ENCODE results near the gene RPS16.
"Not testable (repeated sequence)": the region's sequence is repeated elsewhere in the genome, so short reads cannot be mapped to it uniquely, and the experiment has no call there.

RPS16 gene

DNA sequence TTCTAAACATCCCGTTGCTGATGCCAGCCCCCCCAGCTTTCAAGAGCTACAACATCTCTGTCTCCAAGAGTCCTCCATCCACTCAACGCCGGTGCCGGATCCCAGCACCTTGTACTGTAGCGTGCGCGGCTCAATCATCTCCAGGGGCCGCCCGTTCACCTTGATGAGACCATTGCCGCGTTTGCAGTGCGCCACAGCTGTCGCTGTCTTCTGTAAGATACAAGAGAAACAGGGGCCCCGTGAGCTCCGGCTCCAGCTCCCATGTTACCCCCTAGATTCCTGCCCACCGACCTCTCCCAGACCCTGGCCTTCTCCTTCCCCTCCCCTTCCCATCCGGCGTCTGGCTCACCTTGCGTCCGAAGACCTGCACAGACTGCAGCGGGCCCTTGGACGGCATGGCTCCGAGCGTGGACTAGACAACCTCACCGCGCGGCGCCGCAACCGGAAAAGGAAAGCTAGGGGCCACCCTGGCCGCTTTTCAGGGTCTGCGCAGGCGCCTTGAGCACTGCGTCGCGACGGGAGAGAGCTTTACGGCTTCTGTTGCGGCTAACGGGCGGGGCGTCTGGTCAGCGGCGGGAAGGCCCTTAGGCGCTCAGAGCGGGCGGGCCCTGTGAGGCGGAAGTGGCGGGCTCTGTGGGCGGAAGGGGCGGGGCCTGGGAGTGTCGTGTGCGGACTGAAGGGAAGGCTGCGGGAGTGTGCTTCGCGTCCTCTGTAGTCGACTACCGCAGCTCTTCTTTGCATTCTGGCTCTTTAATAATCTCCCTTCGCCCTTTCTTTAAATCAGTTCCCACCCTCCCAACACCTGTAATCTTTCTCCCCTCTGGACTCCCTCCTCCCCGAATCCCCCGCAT is at the start of gene RPS16:
RPS16 (minus strand) TSS at position 451 of the 851 bp plus-strand sequence; CDS start at position 397, 54 bp downstream.
- peak; percentile 99 for DNase-seq

DNA sequence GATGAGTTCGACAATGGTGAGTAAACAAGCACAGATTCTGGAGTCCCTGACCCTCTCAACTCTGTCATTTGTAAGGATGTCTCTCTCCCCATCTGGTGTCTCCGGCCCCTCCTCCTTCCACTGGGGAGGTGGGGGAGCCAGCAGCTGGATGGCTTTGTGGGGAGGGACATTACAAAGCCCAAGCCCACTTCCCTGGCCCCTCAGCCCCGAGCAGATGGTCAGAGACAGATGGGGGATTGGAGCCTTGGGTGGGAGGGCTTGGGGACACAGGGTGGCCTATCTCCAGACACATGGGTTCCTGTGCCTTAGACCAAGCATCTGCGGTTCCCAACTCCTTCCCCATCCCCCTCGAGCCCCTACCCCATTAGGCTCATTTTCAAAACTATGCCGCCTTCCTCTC is 47.4 kb upstream of the RPS16 start:
- no peak for DNase-seq

DNA sequence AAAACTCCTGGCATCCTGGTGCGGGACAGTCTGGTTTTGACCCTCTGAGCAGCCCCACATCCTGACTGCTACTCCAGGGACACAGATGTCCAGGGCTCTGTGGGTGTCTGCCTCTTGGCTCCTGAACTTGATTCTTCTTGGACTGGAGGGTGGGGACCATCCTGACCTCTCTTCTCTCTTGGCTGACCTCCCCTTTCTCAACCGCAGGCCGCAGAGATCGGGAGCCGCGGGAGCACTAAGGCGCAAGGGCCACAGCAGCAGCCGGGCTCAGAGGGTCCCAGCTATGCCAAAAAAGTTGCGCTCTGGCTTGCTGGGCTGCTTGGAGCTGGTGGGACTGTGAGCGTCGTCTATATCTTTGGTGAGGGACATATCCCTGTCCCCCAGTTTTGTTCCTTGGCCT is 45.9 kb upstream of the RPS16 start:
- no peak for DNase-seq

DNA sequence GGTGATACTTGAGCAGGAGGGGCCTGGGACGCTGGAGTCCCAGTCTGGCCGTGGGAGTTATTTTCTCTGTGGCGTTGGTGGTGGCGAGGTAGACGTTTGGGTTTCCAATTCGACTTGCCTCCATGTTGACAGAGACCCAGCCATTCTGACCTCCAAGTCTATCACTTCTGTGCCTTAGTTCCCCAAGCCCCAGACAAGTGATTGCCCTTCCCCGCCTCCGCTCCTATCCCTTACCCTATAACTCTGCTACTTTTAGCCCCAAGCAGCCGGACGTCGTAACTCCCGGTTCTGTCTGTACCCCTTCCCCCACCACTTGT is 45.4 kb upstream of the RPS16 start:
- DNase-seq: no peak

DNA sequence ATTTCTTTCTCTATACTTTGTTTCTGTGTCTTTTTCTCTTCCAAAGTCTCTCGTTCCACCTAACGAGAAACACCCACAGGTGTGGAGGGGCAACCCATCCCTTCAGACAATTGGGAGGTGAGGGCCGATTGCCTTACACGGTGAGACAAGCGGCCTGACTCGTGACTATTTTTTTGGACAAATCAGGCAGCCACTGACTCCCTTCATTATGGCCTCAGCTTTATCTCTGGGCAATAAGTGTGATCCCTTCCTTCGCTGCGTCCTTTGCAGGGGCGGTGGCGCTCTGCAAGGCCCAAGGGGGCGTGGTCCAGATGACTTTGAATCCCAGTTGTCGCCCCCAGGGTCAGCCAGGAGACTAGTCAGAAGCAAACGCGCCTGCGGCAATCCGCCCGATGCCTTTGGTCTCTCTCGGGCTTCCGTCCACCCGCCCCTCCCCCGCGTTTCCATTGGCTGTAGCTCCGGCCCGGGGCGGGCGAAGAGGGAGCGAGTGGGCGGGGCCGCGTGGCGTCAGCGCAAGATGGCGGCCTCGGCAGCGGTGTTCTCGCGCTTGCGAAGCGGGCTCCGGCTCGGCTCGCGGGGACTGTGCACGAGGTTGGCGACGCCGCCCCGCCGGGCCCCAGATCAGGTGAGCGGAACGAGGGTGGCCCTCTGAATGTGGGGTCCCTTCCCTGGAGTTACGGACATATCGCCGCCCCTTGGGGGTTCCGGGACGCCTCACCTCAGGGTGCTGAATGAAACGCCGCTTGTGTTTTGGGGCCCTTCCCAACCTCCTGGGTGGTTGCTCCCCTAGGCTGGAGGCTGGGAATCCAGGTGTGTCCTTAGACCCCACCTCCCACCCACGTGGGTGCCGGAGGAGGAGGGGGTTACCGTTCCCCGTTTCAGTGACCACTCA is 44.8 kb upstream of the RPS16 start, which contains the start of gene TIMM50:
TIMM50 (plus strand) TSS at position 502 of the 892 bp plus-strand sequence; CDS start at position 518, 16 bp downstream.
- peak; percentile 91 for DNase-seq

DNA sequence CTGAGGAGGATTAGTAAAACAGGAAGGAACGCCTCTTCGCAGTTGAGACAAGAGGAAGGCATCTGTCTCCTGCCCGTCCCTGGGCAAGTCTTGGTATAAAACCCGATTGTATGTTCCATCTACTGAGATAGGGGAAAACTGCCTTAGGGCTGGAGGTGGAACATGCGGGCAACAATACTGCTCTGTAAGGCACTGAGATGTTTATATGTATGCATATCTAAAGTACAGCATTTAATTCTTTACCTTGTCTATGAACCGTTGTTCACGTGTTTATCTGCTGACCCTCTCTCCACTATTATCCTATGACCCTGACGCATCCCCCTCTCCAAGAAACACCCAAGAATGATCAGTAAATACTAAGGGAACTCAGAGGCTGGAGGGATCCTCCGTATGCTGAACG is 44.2 kb upstream of the RPS16 start:
- DNase-seq: no peak

DNA sequence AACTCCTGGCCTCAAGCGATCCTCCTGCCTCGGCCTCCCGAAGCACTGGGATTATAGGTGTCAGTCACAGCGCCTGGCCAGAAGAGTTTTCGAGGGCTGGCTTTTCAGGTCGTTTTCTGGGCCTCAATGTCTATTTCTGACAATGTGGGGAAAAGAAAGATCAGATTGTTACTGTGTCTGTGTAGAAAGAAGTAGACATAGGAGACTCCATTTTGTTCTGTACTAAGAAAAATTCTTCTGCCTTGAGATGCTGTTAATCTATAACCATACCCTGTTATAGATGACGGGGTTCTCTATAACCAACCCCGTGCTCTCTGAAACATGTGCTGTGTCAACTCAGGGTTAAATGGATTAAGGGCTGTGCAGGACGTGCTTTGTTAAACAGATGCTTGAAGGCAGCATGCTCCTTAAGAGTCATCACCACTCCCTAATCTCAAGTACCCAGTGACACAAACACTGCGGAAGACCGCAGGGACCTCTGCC is 43.6 kb upstream of the RPS16 start:
- DNase-seq: not testable (repeated sequence)

DNA sequence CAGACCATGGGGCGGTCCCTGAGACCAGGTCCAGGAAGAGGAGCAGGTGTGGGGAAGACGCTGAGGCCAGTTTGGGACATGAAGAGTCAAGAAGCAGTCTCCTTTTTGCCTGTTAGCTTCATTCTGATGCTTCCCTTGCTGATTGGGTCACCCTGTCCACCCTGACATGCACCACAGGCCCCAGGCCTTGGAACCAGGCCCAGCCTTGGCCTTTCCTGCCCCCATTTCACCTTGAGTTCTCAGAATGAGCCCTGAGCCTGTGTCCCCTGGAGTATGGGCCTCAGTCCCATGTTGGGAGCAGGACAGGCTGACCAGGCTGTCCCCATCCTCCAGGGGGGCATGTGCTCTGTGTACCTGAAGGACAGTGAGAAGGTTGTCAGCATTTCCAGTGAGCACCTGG is 40.0 kb upstream of the RPS16 start:
- DNase-seq: no peak

DNA sequence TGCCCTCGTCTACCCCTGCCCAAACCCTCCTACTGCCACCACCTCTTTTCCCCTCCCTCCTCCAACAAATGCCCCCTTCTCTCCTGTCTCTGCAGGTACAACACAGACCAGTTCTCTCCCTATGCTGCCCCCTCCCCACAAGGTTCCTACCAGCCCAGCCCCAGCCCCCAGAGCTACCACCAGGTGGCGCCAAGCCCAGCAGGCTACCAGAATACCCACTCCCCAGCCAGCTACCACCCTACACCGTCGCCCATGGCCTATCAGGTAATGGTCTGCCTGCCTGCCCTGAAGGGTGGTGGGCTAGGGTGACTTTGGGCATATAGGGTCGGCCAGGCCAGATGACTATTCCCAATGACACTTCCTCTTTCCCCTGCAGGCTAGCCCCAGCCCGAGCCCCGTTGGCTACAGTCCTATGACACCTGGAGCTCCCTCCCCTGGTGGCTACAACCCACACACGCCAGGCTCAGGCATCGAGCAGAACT is 38.4 kb upstream of the RPS16 start:
- no peak for DNase-seq

DNA sequence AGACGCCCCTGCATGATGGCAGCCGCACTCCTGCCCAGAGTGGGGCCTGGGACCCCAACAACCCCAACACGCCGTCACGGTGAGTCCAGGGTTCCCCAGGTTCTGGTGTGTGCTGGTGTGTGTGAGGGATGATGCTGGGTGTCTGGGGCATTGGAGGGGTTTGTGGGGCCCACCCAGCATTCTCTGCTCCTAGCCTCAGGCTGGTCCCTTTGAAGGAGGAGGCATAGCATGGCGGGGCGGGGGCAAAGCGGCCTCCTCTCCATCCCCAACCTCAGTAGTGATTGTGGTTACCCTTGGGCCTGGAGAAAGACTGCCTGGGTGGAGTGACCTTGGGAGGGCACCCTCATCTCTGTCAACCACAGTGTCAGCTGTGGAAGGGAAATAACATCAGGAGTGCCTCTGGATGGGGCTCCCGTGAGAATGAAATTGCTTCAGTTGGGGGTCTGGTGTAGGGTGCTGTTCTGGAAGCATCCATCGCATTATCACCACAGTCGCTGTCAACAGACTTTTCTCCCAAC is 37.8 kb upstream of the RPS16 start:
- no peak for DNase-seq

DNA sequence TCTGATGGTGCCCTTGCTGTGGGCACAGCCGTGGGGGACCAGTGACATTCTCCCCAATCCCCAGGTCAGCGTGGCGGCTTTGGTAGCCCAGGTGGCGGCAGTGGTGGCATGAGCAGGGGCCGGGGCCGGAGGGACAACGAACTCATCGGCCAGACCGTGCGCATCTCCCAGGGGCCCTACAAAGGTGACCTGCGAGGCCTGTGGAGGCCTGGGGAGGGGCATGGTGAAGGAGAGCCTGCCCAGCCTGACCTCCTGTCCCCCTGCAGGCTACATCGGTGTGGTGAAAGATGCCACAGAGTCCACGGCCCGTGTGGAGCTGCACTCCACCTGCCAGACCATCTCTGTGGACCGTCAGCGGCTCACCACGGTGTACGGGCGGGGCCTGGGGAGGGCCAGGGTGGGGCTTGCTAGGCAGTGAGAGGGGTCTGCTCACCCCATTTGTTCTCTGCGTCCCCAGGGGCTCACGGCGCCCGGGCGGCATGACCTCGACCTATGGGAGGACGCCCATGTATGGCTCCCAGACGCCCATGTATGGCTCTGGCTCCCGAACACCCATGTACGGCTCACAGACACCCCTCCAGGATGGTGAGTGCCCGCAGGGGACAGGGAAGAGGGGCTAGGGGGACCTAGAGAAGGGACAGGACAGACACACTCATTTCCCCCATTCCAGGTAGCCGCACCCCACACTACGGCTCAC is 37.1 kb upstream of the RPS16 start:
- DNase-seq: no peak

DNA sequence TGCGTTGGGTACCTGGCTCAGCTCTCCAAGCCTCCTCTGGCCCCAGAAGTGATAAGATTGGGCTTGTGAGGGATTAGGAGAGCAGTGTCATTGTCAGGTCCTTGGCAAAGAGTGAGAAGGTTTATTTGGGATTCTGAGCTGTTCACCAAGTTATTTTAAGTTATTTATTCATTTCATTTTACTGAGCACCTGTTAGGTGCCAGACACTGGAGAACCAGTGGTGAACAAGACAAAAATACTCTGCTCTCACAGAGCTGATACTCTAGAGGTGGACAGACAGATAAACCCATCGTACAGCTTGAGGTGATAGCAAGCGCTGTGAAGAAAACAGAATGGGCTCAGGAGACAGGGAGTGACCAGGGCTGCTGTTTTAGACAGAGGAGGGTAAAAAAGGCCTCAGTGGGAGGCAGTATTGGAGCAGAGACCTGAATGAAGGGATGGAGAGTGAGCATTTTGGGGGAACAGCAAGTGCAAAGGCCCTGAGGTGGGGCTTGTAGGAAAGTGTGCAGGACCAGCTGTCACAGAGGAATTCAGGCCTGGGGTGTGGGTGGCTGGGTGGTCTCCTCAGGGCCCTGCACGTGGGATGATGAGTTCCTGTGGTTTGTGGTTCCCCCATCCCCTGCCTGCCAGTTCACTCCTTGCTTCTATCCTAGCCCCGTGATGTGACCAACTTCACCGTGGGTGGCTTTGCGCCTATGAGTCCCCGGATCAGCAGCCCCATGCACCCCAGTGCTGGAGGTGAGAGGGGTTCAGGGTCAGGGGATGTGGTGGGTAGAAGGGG is 36.2 kb upstream of the RPS16 start:
- DNase-seq: no peak

DNA sequence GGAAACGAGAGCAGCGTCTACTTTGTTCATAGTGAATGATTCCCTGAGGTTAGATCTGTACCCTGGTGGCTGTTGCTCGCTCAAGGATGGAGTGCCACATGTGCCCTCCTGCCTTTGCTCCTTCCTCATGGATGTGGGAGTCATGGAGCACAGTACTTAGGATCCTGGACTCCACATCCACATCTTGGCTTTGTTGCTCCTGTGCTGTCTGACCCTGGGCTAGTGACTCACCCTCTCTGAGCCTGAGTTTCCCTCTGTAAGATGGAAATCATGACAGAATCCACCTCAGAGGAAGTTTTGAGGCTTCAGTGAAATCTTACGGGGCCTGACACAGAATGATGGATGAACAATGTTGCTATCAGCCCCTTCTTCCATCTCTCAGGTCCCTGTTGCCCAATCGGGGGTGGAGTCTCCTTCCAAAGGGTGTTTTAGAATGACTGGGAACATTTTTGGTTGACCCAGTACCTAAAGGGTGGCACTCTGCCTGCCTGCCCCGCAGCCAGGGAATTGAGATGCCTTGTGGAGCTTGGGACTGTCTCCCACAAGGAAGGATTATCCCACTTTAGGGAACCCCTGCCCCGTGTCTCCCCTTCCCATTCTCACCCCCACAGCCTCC is 35.1 kb upstream of the RPS16 start:
- DNase-seq: no peak

DNA sequence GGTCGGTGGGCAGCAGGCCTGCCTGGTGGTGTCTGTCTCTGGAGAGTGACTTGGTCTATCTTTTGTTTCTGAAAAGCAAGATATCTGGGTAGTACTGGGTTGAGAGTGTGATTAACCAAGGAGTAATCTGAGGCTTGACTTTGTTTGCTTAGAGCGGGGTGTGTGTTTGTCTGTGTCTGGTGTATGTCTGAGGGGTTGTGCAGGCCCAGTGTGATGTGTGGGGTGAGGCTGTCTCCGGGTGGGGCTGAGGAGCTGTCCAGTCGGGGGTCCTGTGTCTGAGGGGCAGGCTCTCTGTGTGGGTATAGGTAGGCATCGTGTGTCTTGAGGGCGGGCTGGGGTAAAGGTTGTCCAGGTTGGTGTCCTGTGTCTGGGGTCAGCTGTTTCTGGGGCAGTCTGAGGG is 33.8 kb upstream of the RPS16 start:
- no peak for DNase-seq

DNA sequence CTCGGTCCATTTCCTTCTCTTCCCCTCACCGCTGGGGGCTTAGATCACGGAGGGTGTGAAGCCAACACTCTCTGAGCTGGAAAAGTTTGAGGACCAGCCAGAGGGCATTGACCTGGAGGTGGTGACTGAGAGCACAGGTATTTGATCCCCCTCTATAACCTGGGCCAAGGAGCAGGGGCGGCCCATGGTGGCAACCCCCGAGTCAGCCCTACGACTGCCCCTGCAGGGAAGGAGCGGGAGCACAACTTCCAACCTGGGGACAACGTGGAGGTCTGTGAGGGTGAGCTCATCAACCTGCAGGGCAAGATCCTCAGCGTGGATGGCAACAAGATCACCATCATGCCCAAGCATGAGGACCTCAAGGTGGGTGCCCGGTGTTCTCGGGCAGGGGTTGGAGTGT is 33.3 kb upstream of the RPS16 start:
- no peak for DNase-seq

DNA sequence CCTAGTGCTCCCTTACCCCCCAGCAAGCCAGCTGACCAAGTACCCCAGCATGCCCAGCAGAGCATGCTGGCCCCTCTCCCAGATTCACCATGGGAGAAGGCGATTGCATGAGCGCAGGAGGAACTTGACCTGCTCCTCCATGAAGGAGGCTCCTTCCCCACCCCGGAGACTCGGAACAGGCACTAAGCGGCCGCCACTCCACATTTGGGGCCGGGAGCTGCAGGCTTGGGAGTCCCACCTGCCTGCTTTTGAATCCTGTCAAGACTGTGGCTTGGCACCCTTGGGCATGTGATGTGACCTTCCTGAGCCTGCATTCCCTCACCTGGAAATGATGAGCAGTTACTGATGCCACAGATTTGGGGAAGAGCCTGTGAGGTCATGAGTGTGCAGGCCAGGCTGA is 32.2 kb upstream of the RPS16 start:
- DNase-seq: no peak

DNA sequence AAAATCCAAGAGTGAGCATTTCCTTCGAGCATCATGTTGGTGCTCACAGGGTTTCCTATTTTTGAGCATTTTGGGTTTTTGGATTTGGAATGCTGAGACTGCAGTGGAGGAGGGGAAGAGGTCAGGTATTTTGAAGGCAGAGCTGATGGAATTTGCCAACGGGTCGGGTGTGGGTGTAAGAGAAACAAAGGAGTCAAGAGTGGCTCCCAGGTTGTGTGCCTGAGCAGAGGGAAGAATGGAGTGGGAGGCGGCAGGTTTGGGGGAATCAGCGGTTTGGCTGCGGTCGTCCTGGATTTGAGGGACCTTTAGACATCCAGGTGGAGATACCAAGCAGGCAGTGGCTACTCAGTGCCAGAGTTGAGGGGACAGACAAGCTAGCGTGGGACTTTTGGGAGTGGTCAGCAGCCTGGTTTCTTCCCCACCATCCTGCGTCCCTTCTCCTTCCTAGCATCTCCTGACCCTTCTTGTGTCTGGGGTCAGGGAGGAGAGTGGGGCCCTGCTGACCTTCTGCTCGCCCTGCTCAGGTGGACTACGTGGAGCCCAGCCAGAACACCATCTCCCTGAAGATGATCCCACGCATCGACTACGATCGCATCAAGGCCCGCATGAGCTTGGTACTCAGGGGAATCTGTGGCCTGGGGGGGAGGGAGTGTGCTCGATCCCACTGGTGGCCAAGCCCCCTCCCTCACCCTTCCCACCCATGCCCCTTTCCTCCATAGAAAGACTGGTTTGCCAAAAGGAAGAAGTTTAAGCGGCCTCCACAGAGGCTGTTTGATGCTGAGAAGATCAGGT is 30.4 kb upstream of the RPS16 start:
- no peak for DNase-seq

DNA sequence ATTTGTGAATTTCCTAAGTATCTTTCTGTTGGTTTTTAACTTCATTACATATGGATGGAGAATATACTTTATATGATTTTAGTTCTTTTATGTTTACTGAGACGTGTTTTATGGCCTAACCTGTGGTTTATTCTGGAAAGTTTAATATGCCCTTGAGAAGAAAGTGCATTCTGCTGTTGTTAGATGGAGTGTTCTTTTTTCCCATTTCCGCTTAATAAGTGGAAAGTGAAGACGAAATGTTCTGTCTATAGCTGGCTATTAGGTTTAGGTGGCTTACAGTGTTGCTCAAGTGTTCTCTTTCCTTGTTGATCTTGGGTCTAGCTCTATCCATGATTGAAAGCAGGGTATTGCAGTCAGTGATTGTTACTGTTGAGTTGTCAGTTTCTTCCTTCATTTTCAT is 27.7 kb upstream of the RPS16 start:
- no peak for DNase-seq

DNA sequence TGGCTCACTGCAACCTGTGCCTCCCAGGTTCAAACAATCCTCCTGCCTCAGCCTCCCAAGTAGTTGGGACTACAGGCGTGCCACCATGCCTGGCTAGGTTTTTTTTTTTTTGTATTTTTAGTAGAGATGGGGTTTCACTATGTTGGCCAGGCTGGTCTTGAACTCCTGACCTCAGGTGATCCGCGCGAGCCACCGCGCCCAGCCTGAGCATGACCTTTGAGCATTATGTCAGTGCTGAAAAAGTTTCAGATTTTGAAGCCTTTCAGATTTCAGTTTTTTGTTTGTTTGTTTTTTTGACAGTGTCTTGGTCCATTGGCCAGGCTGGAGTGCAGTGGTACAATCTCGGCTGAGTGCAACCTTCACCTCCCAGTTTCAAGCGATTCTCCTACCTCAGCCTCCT is 15.5 kb upstream of the RPS16 start:
- not testable (repeated sequence) for DNase-seq

DNA sequence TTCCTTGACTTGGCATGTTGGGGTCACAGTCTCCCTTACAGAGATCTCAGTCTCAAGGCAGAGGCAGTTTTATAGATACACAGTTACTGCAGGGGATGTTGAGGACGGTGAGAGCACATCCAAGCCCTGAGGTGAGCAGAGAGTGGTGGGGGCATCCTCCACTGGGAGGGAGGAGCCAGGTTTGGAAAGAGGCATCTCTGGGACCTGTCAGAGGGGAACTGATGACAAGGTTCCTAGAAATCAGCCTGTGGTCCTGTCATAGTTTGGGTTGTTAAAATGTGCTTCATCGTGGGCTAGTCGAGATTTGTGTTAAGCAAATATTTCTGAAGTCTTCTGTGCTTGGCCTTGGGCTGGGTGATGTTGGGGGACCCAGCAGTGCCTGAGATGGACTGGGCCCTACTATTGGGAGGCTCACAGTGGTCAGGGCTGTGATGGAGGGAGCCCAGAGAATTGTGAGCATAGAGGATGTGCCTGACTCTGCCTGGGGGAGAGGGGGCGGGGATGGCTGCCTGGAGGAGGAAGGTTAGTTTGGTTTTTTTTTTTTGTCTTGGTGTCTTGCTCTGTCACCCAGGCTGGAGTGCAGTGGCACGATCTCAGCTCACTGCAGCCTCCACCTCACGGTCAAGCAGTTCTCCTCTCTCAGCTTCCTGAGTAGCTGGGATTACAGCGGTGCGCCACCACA is 13.5 kb upstream of the RPS16 start:
- DNase-seq: no peak
